Neural progenitor cell (in vitro differentiated cells): ENCODE measurements around the gene GALC.

Experiments used
- CTCF ChIP-seq: fragments of 200-600 bp; sonication (generic); IDR thresholded peaks from 2 replicates; pipeline ENCODE4 v1.5.1; 2017; ENCODE audit warnings: antibody characterized with exemption, mild to moderate bottlenecking
- EZH2phosphoT487 ChIP-seq: fragments of 200-600 bp; sonication (generic); IDR thresholded peaks from 2 replicates; pipeline ENCODE4 v1.6.1; 2017; ENCODE audit warnings: antibody characterized with exemption

- TF ChIP-seq CTCF: no peak
- no peak for TF ChIP-seq EZH2phosphoT487
These were observed 5.5 kb upstream of the GALC start for GRCh38 chr14:87998482-87998881.
